MM.1S (cell line): ENCODE results near the gene LOC128125822.

Source experiments
- DNase-seq: peaks from one replicate; pipeline ENCODE4 v3.0.0-alpha.2; 2015
- H2AFZ ChIP-seq: fragments of 300-600 bp; sonication (generic); 2 replicates; pipeline ENCODE4 v1.6.0; 2016; ENCODE audit warnings: antibody characterized with exemption, low read length
- H3F3A ChIP-seq: fragments of 300-600 bp; sonication (generic); 2 replicates; pipeline ENCODE4 v1.6.1; 2016; ENCODE audit warnings: mild to moderate bottlenecking, antibody characterized with exemption, low read length, moderate library complexity, mixed read lengths; ENCODE audit not compliant: insufficient read depth
- H3K27ac ChIP-seq: fragments of 300-600 bp; sonication (generic); 2 replicates; pipeline ENCODE4 v1.5.1; 2016; ENCODE audit warnings: mild to moderate bottlenecking, low read length
- H3K27me3 ChIP-seq: fragments of 300-600 bp; sonication (generic); replicated peaks from 2 replicates; pipeline ENCODE4 v1.6.0; 2016; ENCODE audit warnings: low read length; ENCODE audit not compliant: insufficient read depth
- H3K36me3 ChIP-seq: fragments of 300-600 bp; sonication (generic); replicated peaks from 2 replicates; pipeline ENCODE4 v1.6.1; 2016; ENCODE audit warnings: mild to moderate bottlenecking, low read length, mixed read lengths; ENCODE audit not compliant: insufficient read depth
- H3K4me1 ChIP-seq: fragments of 300-600 bp; sonication (generic); 2 replicates; pipeline ENCODE4 v1.6.1; 2016; ENCODE audit warnings: low read length, mixed read lengths
- H3K4me2 ChIP-seq: fragments of 300-600 bp; sonication (generic); 2 replicates; pipeline ENCODE4 v1.6.0; 2016; ENCODE audit warnings: low read depth, low read length
- H3K4me3 ChIP-seq: fragments of 300-600 bp; sonication (generic); 2 replicates; pipeline ENCODE4 v1.5.1; 2016; ENCODE audit warnings: low read length, mixed read lengths
- H3K79me2 ChIP-seq: fragments of 300-600 bp; sonication (generic); 2 replicates; pipeline ENCODE4 v1.6.1; 2016; ENCODE audit warnings: mixed run types, low read length, mixed read lengths
- H3K9ac ChIP-seq: fragments of 300-600 bp; sonication (generic); 2 replicates; pipeline ENCODE4 v1.6.1; 2016; ENCODE audit warnings: low read length, mixed read lengths
- H3K9me2 ChIP-seq: fragments of 300-600 bp; sonication (generic); replicated peaks from 2 replicates; pipeline ENCODE4 v1.6.1; 2016; ENCODE audit warnings: mild to moderate bottlenecking, low read length, mixed read lengths; ENCODE audit not compliant: insufficient read depth
- H3K9me3 ChIP-seq: fragments of 300-600 bp; sonication (generic); replicated peaks from 2 replicates; pipeline ENCODE4 v1.6.1; 2016; ENCODE audit warnings: mild to moderate bottlenecking, low read length, mixed read lengths; ENCODE audit not compliant: insufficient read depth
- H4K20me1 ChIP-seq: fragments of 300-600 bp; sonication (generic); 2 replicates; pipeline ENCODE4 v1.6.1; 2016; ENCODE audit warnings: mild to moderate bottlenecking, low read length, moderate library complexity, mixed read lengths; ENCODE audit not compliant: insufficient read depth
- EZH2 ChIP-seq: fragments of 300-600 bp; sonication (generic); optimal IDR thresholded peaks from 2 replicates; pipeline ENCODE3; 2017; ENCODE audit warnings: low read depth, mild to moderate bottlenecking, antibody characterized with exemption, low read length, mixed read lengths
- EZH2phosphoT487 ChIP-seq: fragments of 300-600 bp; sonication (generic); IDR thresholded peaks from 2 replicates; pipeline ENCODE4 v1.6.1; 2018; ENCODE audit warnings: antibody characterized with exemption, low read length
- TF ChIP-seq, protein P1 (sequence below): fragments of 300-600 bp; sonication (generic); IDR thresholded peaks from 2 replicates; pipeline ENCODE4 v1.5.1; 2016; ENCODE audit warnings: antibody characterized with exemption, low read length, mixed read lengths

LOC128125822 gene

DNA sequence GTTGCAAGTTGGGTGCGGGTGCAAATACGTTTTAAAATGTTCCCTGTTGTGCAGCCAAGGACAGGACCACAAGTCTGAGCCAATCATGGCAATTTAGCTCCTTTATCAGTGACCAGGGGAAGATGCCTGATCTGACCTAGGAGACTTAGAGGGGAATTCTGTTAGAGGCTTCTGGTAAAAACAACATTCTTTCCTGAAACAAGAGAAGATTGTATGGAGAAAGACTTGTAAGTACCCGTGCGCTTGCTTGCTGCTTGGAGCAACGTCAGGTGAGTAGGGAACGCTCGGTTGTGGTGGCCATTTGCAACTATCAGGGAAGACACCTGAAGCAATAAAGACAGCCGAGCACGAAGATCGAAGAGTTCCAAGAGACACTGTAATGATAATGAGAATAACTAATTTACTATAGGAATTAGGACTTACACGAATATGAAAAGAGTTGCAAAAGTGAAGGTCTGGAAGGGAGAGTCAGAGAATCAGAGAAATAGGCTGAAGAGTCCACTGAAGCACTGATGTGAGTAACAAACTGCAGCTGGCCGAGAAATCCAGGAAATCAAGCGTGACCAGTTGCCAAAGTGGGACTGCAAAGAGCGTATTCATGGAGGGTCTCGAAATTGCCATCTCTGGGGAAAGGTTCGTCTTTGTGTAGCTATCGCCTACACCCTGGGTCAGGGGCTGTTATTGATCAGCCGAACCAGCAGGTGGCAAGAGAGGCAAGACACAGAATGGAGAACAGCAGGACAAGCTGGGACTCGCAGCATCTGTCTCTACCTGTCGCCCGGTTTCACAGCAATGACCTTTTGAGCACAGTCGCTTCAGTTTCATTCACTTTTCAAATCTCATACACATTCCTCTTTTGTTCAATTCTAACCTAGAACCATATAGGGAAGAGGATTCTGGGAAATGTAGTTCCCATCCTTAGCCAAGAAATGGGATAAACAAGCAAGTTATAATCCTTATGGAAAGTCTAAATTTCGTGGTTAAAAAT, 26.1 kb downstream of the LOC128125822 start:
- Histone ChIP-seq H3K9ac (peak overlapping the region; percentile 33; the same call in 1 of the 2 replicates), H3K27ac (no peak overlapping the region), H3K4me2 (peak overlapping the region; percentile 87), H4K20me1 (no peaks in the 10 kb centered on the region), H3K4me3 (peak overlapping the region; percentile 70), H3K36me3 (no peaks in the 10 kb centered on the region), H3K9me2 (no peaks in the 10 kb centered on the region), H3K79me2 (no peaks in the 10 kb centered on the region), H2AFZ (peak overlapping the region; percentile 78), H3K9me3 (no peaks in the 10 kb centered on the region), H3F3A (peaks cover 4% of the 10 kb centered on the region; the same call in 1 of the 2 replicates), H3K27me3 (no peaks in the 10 kb centered on the region), H3K4me1 (no peaks in the 10 kb centered on the region)
- DNase-seq, result peak; percentile 83
- TF ChIP-seq EZH2phosphoT487 (no peak), EZH2 (no peak)
- TF ChIP-seq, protein P1, sequence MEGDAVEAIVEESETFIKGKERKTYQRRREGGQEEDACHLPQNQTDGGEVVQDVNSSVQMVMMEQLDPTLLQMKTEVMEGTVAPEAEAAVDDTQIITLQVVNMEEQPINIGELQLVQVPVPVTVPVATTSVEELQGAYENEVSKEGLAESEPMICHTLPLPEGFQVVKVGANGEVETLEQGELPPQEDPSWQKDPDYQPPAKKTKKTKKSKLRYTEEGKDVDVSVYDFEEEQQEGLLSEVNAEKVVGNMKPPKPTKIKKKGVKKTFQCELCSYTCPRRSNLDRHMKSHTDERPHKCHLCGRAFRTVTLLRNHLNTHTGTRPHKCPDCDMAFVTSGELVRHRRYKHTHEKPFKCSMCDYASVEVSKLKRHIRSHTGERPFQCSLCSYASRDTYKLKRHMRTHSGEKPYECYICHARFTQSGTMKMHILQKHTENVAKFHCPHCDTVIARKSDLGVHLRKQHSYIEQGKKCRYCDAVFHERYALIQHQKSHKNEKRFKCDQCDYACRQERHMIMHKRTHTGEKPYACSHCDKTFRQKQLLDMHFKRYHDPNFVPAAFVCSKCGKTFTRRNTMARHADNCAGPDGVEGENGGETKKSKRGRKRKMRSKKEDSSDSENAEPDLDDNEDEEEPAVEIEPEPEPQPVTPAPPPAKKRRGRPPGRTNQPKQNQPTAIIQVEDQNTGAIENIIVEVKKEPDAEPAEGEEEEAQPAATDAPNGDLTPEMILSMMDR, result peak; percentile 85

DNA sequence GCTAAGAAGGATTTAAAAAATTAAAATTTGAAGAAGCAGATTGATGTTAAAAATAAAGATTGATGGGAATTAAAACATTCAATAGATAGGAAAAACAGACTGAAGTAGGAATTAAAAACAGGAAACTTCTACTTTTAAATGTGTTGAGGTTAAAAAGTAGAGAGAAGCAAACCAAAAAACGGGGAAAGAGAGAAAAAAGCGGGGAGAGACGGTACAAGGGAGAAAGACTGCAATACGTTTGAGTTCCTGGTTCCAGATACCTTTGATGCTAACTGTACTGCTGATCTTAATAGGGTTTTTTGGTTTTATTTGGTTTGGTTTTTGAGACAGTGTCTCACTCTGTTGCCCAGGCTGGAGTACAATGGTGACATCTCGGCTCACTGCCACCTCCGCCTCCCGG, 27.0 kb downstream of the LOC128125822 start:
- Histone ChIP-seq H3K27ac (no peak overlapping the region), H3K9me3 (no peaks in the 10 kb centered on the region), H2AFZ (peak overlapping the region; percentile 78), H3K79me2 (no peaks in the 10 kb centered on the region), H3K9me2 (no peaks in the 10 kb centered on the region), H3K36me3 (no peaks in the 10 kb centered on the region), H3K4me1 (no peaks in the 10 kb centered on the region), H3K9ac (no peak overlapping the region), H3K4me2 (peak overlapping the region; percentile 87; the same call in 1 of the 2 replicates), H4K20me1 (no peaks in the 10 kb centered on the region), H3K27me3 (no peaks in the 10 kb centered on the region), H3F3A (peaks cover 4% of the 10 kb centered on the region; the same call in 1 of the 2 replicates), H3K4me3 (peak overlapping the region; percentile 70; the same call in 1 of the 2 replicates)
- DNase-seq, result no peak
- TF ChIP-seq EZH2, result no peak
- TF ChIP-seq, protein P1, result no peak
- no peak for TF ChIP-seq EZH2phosphoT487

DNA sequence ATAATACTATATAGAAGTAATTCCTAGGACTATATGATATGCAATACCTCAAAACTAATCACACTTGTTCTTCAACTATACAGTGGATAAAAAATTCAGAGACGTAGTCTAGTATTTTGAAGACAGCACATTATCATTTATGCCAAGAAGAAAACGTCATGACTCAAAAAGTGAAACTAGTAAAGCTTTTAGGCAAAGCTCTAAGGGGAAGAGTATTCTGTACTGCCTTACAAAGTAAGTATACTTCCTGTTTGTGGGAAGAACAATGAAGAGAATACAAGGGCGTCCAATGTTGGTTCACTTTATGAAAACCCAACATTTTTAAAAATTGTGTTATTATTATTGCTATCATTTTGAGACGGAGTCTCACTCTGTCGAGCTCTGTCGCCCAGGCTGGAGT, 27.9 kb downstream of the LOC128125822 start:
- no peaks in the 10 kb centered on the region for H4K20me1 ChIP-seq
- H3K27ac ChIP-seq, result no peak overlapping the region
- no peaks in the 10 kb centered on the region for H3K79me2 ChIP-seq
- H3K9me2 ChIP-seq, result no peaks in the 10 kb centered on the region
- no peak overlapping the region for H2AFZ ChIP-seq
- H3K27me3 ChIP-seq, result no peaks in the 10 kb centered on the region
- no peak for DNase-seq
- H3K9ac ChIP-seq, result no peak overlapping the region
- no peak overlapping the region for H3K4me3 ChIP-seq
- H3K4me1 ChIP-seq, result no peaks in the 10 kb centered on the region
- H3K36me3 ChIP-seq, result no peaks in the 10 kb centered on the region
- peaks cover 4% of the 10 kb centered on the region; the same call in 1 of the 2 replicates for H3F3A ChIP-seq
- TF ChIP-seq EZH2 (no peak), EZH2phosphoT487 (no peak)
- TF ChIP-seq, protein P1, result no peak
- no peaks in the 10 kb centered on the region for H3K9me3 ChIP-seq
- no peak overlapping the region for H3K4me2 ChIP-seq
